Osteocyte (in vitro differentiated cells): ENCODE data around the gene CARD18. TPM values are rescaled to one million over a fixed set of nuclear protein-coding genes. Genes with fewer than 3 reads are reported as not detected.

Source experiments
- DNase-seq: peaks from one replicate; pipeline ENCODE4 v3.0.0; 2021; ENCODE audit warnings: mixed read lengths; ENCODE audit not compliant: unreplicated experiment; ENCODE audit errors: extremely low spot score
- H3K27ac Mint-ChIP-seq: one replicate; pipeline ENCODE4 v1.8.0; 2021; ENCODE audit warnings: mild to moderate bottlenecking, mixed read lengths; ENCODE audit not compliant: unreplicated experiment
- H3K27me3 Mint-ChIP-seq: one replicate; pipeline ENCODE4 v1.8.0; 2021; ENCODE audit warnings: mixed read lengths; ENCODE audit not compliant: unreplicated experiment
- H3K36me3 Mint-ChIP-seq: one replicate; pipeline ENCODE4 v1.8.0; 2021; ENCODE audit warnings: mixed read lengths; ENCODE audit not compliant: unreplicated experiment
- H3K4me1 Mint-ChIP-seq: one replicate; pipeline ENCODE4 v1.8.0; 2021; ENCODE audit warnings: mixed read lengths; ENCODE audit not compliant: unreplicated experiment
- H3K4me3 Mint-ChIP-seq: one replicate; pipeline ENCODE4 v1.8.0; 2021; ENCODE audit warnings: mild to moderate bottlenecking, moderate library complexity, mixed read lengths; ENCODE audit not compliant: unreplicated experiment
- H3K9me3 Mint-ChIP-seq: one replicate; pipeline ENCODE4 v1.8.0; 2021; ENCODE audit warnings: mixed read lengths; ENCODE audit not compliant: unreplicated experiment
- CTCF ChIP-seq: fragments of 200-600 bp; sonication (generic); IDR thresholded peaks from 2 replicates; pipeline ENCODE4 v1.5.0; 2021; ENCODE audit warnings: antibody characterized with exemption, mild to moderate bottlenecking, moderate library complexity
- total RNA-seq: library from RNA; stranded (reverse); gene quantifications from 2 replicates; pipeline ENCODE4 v1.2.1, GENCODE V29; 2021

CARD18 gene
- total RNA-seq, 1 donor from 2014 or later = not detected

GRCh38 chr11:105130189-105130813, 9.3 kb downstream of the CARD18 start:
- DNase-seq = no peak
- Mint-ChIP-seq H3K27ac (no peak overlapping the region), H3K4me3 (no peak overlapping the region), H3K4me1 (no peaks in the 10 kb centered on the region), H3K36me3 (no peaks in the 10 kb centered on the region), H3K27me3 (no peaks in the 10 kb centered on the region), H3K9me3 (peaks cover 27% of the 10 kb centered on the region)
- no peak for TF ChIP-seq CTCF

- Mint-ChIP-seq H3K27me3 (peaks cover 11% of the 10 kb centered on the region), H3K4me1 (no peaks in the 10 kb centered on the region), H3K9me3 (peaks cover 17% of the 10 kb centered on the region), H3K27ac (no peak overlapping the region), H3K4me3 (no peak overlapping the region), H3K36me3 (no peaks in the 10 kb centered on the region)
- no peak for DNase-seq
- no peak for TF ChIP-seq CTCF
Observed at GRCh38 chr11:105124756-105125155, 14.8 kb downstream of the CARD18 start.

GRCh38 chr11:105111145-105111944, 28.2 kb downstream of the CARD18 start:
- Mint-ChIP-seq H3K27me3 (peaks cover 3% of the 10 kb centered on the region), H3K36me3 (no peaks in the 10 kb centered on the region), H3K4me1 (peaks cover 2% of the 10 kb centered on the region), H3K9me3 (no peaks in the 10 kb centered on the region), H3K27ac (no peak overlapping the region), H3K4me3 (no peak overlapping the region)
- TF ChIP-seq CTCF = no peak
- no peak for DNase-seq

GRCh38 chr11:105110688-105111030, 28.9 kb downstream of the CARD18 start:
- Mint-ChIP-seq H3K4me1 (peaks cover 2% of the 10 kb centered on the region), H3K36me3 (no peaks in the 10 kb centered on the region), H3K4me3 (no peak overlapping the region), H3K9me3 (no peaks in the 10 kb centered on the region), H3K27me3 (peaks cover 3% of the 10 kb centered on the region), H3K27ac (no peak overlapping the region)
- DNase-seq = no peak
- TF ChIP-seq CTCF = no peak

- Mint-ChIP-seq H3K36me3 (no peaks in the 10 kb centered on the region), H3K4me1 (peaks cover 2% of the 10 kb centered on the region), H3K27ac (no peak overlapping the region), H3K4me3 (no peak overlapping the region), H3K27me3 (peaks cover 3% of the 10 kb centered on the region), H3K9me3 (no peaks in the 10 kb centered on the region)
- no peak for DNase-seq
- TF ChIP-seq CTCF = no peak
Observed at GRCh38 chr11:105109855-105110687, 29.5 kb downstream of the CARD18 start.
